Activated CD8-positive, alpha-beta memory T cell treated with anti-CD3 and anti-CD28 coated beads, Interleukin-2, amount 10 ng/mL, durations not matched to agents 7 days and 5 days (primary cell): ENCODE data around the gene OPHN1. TPM values are rescaled to one million over a fixed set of nuclear protein-coding genes. Genes with fewer than 3 reads are reported as not detected.
"Not testable (repeated sequence)": the region's sequence is repeated elsewhere in the genome, so short reads cannot be mapped to it uniquely, and the experiment has no call there.

Source experiments
- ATAC-seq: fragments of 150-1000 bp; cut with Tn5 transposase; one replicate; pipeline ENCODE4 v1.10.0; 2021; ENCODE audit warnings: moderate library complexity
- CTCF ChIA-PET: fragments of 350-600 bp; sonication (Branson Sonifier 250); formaldehyde crosslinking; loops from one replicate; lab custom pipeline; 2021; ENCODE audit warnings: antibody characterized with exemption; lab: Charles Lee
- DNase-seq: peaks from one replicate; pipeline ENCODE4 v3.0.0-alpha.2; 2020
- H3K27ac Mint-ChIP-seq: one replicate; pipeline ENCODE4 v1.8.0; 2021; ENCODE audit warnings: mild to moderate bottlenecking, mixed read lengths
- H3K27me3 Mint-ChIP-seq: one replicate; pipeline ENCODE4 v1.8.0; 2021; ENCODE audit warnings: mixed read lengths
- H3K36me3 Mint-ChIP-seq: one replicate; pipeline ENCODE4 v1.8.0; 2021; ENCODE audit warnings: mild to moderate bottlenecking, mixed read lengths
- H3K4me1 Mint-ChIP-seq: one replicate; pipeline ENCODE4 v1.8.0; 2021; ENCODE audit warnings: mixed read lengths
- H3K4me3 Mint-ChIP-seq: one replicate; pipeline ENCODE4 v1.8.0; 2021; ENCODE audit warnings: mild to moderate bottlenecking, moderate library complexity, mixed read lengths
- H3K9me3 Mint-ChIP-seq: one replicate; pipeline ENCODE4 v1.8.0; 2022; ENCODE audit warnings: low read depth, mixed read lengths
- total RNA-seq, 2 experiments: library from RNA; stranded (reverse); gene quantifications; one replicate each; pipeline ENCODE4 v1.2.3, GENCODE V29; 2021

The OPHN1 gene
- total RNA-seq, 2 experiments from 2014 or later, result 0.09 to 0.15 TPM

- no peak overlapping the region for H3K27ac Mint-ChIP-seq
These were observed 140.8 kb downstream of the OPHN1 start for GRCh38 chrX:68292471-68292870.

GRCh38 chrX:68288127-68288526 is 145.2 kb downstream of the OPHN1 start:
- no peak for ATAC-seq
- Mint-ChIP-seq H3K9me3 (no peaks in the 10 kb centered on the region), H3K4me1 (peaks cover 4% of the 10 kb centered on the region), H3K27me3 (no peaks in the 10 kb centered on the region), H3K4me3 (no peak overlapping the region), H3K27ac (no peak overlapping the region), H3K36me3 (no peaks in the 10 kb centered on the region)
- no peak for DNase-seq
- CTCF ChIA-PET, result no interaction called here

More at GRCh38 chrX:68292471-68292870, 140.8 kb downstream of the OPHN1 start:
- H3K36me3 Mint-ChIP-seq, result no peaks in the 10 kb centered on the region
- no peak overlapping the region for H3K4me3 Mint-ChIP-seq
- CTCF ChIA-PET, result no interaction called here
- ATAC-seq (no peak), DNase-seq (no peak)
- H3K4me1 Mint-ChIP-seq, result no peaks in the 10 kb centered on the region
- H3K27me3 Mint-ChIP-seq, result no peaks in the 10 kb centered on the region
- no peaks in the 10 kb centered on the region for H3K9me3 Mint-ChIP-seq

- ATAC-seq (no peak), DNase-seq (no peak)
- no peak overlapping the region for H3K27ac Mint-ChIP-seq
- H3K9me3 Mint-ChIP-seq, result no peaks in the 10 kb centered on the region
- no peaks in the 10 kb centered on the region for H3K36me3 Mint-ChIP-seq
- no peak overlapping the region for H3K4me3 Mint-ChIP-seq
- H3K27me3 Mint-ChIP-seq, result no peaks in the 10 kb centered on the region
- CTCF ChIA-PET, result no interaction called here
- H3K4me1 Mint-ChIP-seq, result peaks cover 4% of the 10 kb centered on the region
These were observed 145.9 kb downstream of the OPHN1 start for GRCh38 chrX:68287419-68287818.

- H3K27ac Mint-ChIP-seq, result no peak overlapping the region
- no peaks in the 10 kb centered on the region for H3K36me3 Mint-ChIP-seq
- no peak for DNase-seq
- no peaks in the 10 kb centered on the region for H3K27me3 Mint-ChIP-seq
- H3K4me3 Mint-ChIP-seq, result no peak overlapping the region
- ATAC-seq, result no peak
- CTCF ChIA-PET, result no interaction called here
- no peaks in the 10 kb centered on the region for H3K9me3 Mint-ChIP-seq
- H3K4me1 Mint-ChIP-seq, result peaks cover 4% of the 10 kb centered on the region
These were observed 146.3 kb downstream of the OPHN1 start for GRCh38 chrX:68286980-68287379.

- no peak for DNase-seq
- CTCF ChIA-PET, result no interaction called here
- Mint-ChIP-seq H3K9me3 (no peaks in the 10 kb centered on the region), H3K36me3 (no peaks in the 10 kb centered on the region), H3K27ac (no peak overlapping the region), H3K4me1 (peaks cover 4% of the 10 kb centered on the region), H3K27me3 (no peaks in the 10 kb centered on the region), H3K4me3 (no peak overlapping the region)
- ATAC-seq, result no peak
These were observed 147.2 kb downstream of the OPHN1 start for GRCh38 chrX:68286076-68286475.

- no peaks in the 10 kb centered on the region for H3K36me3 Mint-ChIP-seq
- no peak overlapping the region for H3K27ac Mint-ChIP-seq
- H3K4me1 Mint-ChIP-seq, result peaks cover 4% of the 10 kb centered on the region
- no peaks in the 10 kb centered on the region for H3K9me3 Mint-ChIP-seq
- ATAC-seq (no peak), DNase-seq (no peak)
- no peaks in the 10 kb centered on the region for H3K27me3 Mint-ChIP-seq
- CTCF ChIA-PET, result no interaction called here
- no peak overlapping the region for H3K4me3 Mint-ChIP-seq
These were observed 148.9 kb downstream of the OPHN1 start for GRCh38 chrX:68284281-68284904.

- Mint-ChIP-seq H3K4me3 (no peak overlapping the region), H3K27ac (no peak overlapping the region), H3K9me3 (no peaks in the 10 kb centered on the region), H3K27me3 (no peaks in the 10 kb centered on the region), H3K36me3 (no peaks in the 10 kb centered on the region), H3K4me1 (no peaks in the 10 kb centered on the region)
- no peak for ATAC-seq
- CTCF ChIA-PET, result no interaction called here
- no peak for DNase-seq
These were observed 159.4 kb downstream of the OPHN1 start for GRCh38 chrX:68273887-68274286.

- H3K27me3 Mint-ChIP-seq, H3K36me3 Mint-ChIP-seq, H3K4me1 Mint-ChIP-seq, H3K4me3 Mint-ChIP-seq, CTCF ChIA-PET, DNase-seq, H3K27ac Mint-ChIP-seq, H3K9me3 Mint-ChIP-seq, ATAC-seq: not testable (repeated sequence)
These were observed 168.5 kb downstream of the OPHN1 start for GRCh38 chrX:68264793-68265192.

GRCh38 chrX:68261060-68261672 is 172.1 kb downstream of the OPHN1 start:
- CTCF ChIA-PET, result no interaction called here
- Mint-ChIP-seq H3K4me1 (no peaks in the 10 kb centered on the region), H3K4me3 (no peak overlapping the region), H3K36me3 (no peaks in the 10 kb centered on the region), H3K27ac (no peak overlapping the region), H3K27me3 (no peaks in the 10 kb centered on the region), H3K9me3 (no peaks in the 10 kb centered on the region)
- ATAC-seq, result no peak
- no peak for DNase-seq

GRCh38 chrX:68256990-68257389 is 176.3 kb downstream of the OPHN1 start:
- H3K36me3 Mint-ChIP-seq, result no peaks in the 10 kb centered on the region
- ATAC-seq (no peak), DNase-seq (no peak)
- H3K4me3 Mint-ChIP-seq, result no peak overlapping the region
- no peaks in the 10 kb centered on the region for H3K9me3 Mint-ChIP-seq
- no peak overlapping the region for H3K27ac Mint-ChIP-seq
- H3K4me1 Mint-ChIP-seq, result no peaks in the 10 kb centered on the region
- CTCF ChIA-PET, result no interaction called here
- H3K27me3 Mint-ChIP-seq, result no peaks in the 10 kb centered on the region

- CTCF ChIA-PET, result no interaction called here
- Mint-ChIP-seq H3K4me1 (no peaks in the 10 kb centered on the region), H3K4me3 (no peak overlapping the region), H3K27me3 (no peaks in the 10 kb centered on the region), H3K36me3 (no peaks in the 10 kb centered on the region), H3K9me3 (no peaks in the 10 kb centered on the region), H3K27ac (no peak overlapping the region)
- no peak for ATAC-seq
- DNase-seq, result no peak
These were observed 178.3 kb downstream of the OPHN1 start for GRCh38 chrX:68254738-68255645.

- H3K4me3 Mint-ChIP-seq, result no peak overlapping the region
- no peaks in the 10 kb centered on the region for H3K9me3 Mint-ChIP-seq
- CTCF ChIA-PET, result no interaction called here
- DNase-seq (no peak), ATAC-seq (no peak)
- H3K36me3 Mint-ChIP-seq, result no peaks in the 10 kb centered on the region
- no peaks in the 10 kb centered on the region for H3K4me1 Mint-ChIP-seq
- no peak overlapping the region for H3K27ac Mint-ChIP-seq
- no peaks in the 10 kb centered on the region for H3K27me3 Mint-ChIP-seq
These were observed 180.6 kb downstream of the OPHN1 start for GRCh38 chrX:68252664-68253063.

GRCh38 chrX:68249903-68250302 is 183.4 kb downstream of the OPHN1 start:
- ATAC-seq, result no peak
- H3K4me1 Mint-ChIP-seq, result no peaks in the 10 kb centered on the region
- H3K4me3 Mint-ChIP-seq, result no peak overlapping the region
- H3K27me3 Mint-ChIP-seq, result no peaks in the 10 kb centered on the region
- H3K9me3 Mint-ChIP-seq, result no peaks in the 10 kb centered on the region
- CTCF ChIA-PET, result no interaction called here
- no peaks in the 10 kb centered on the region for H3K36me3 Mint-ChIP-seq
- no peak overlapping the region for H3K27ac Mint-ChIP-seq
- DNase-seq, result no peak

- Mint-ChIP-seq H3K36me3 (no peaks in the 10 kb centered on the region), H3K27ac (no peak overlapping the region), H3K27me3 (no peaks in the 10 kb centered on the region), H3K4me1 (no peaks in the 10 kb centered on the region), H3K4me3 (no peak overlapping the region), H3K9me3 (no peaks in the 10 kb centered on the region)
- ATAC-seq (no peak), DNase-seq (no peak)
- CTCF ChIA-PET, result no interaction called here
These were observed 183.9 kb downstream of the OPHN1 start for GRCh38 chrX:68249401-68249831.
